Kidney (tissue), 14 donors: Measurements from ENCODE around the gene WNT3A. TPM values are rescaled to one million over a fixed set of nuclear protein-coding genes. Genes with fewer than 3 reads are reported as not detected.

Experiments
- DNase-seq, 5 donors: peaks; one replicate each; pipeline ENCODE4 v3.0.0-alpha.2; 2013 to 2020
- FAIRE-seq: peaks from 2 replicates; lab custom pipeline; 2012; peaks lifted over from hg19 to GRCh38; lab: Jason Lieb, UNC
- H3K27ac ChIP-seq, 2 donors: one replicate each; pipeline ENCODE4 v1.7.0; 2013; ENCODE audit warnings: low read depth in 2 of 2, low read length in 2 of 2, inconsistent platforms in 1 of 2
- H3K27me3 ChIP-seq: one replicate; pipeline ENCODE4 v1.7.1; 2013; ENCODE audit warnings: low read length, inconsistent platforms; ENCODE audit not compliant: control insufficient read depth, insufficient read depth
- H3K36me3 ChIP-seq, 3 donors: one replicate each; pipeline versions ENCODE4 v1.7.0 to v1.7.1; 2013; ENCODE audit warnings: low read length in 3 of 3, control low read depth in 1 of 3, inconsistent platforms in 1 of 3; ENCODE audit not compliant: insufficient read depth in 3 of 3, control insufficient read depth in 2 of 3
- H3K4me1 ChIP-seq, 3 donors: one replicate each; pipeline versions ENCODE4 v1.7.0 to v1.7.1; 2013; ENCODE audit warnings: low read length in 3 of 3, inconsistent platforms in 1 of 3, low read depth in 1 of 3; ENCODE audit not compliant: control insufficient read depth in 2 of 3, insufficient read depth in 2 of 3
- H3K4me3 ChIP-seq, 3 donors: one replicate each; pipeline versions ENCODE4 v1.7.0 to v1.8.1; 2013; ENCODE audit warnings: low read length in 3 of 3, control low read depth in 1 of 3, inconsistent platforms in 1 of 3
- H3K9ac ChIP-seq, 3 donors: one replicate each; pipeline versions ENCODE4 v1.7.0 to v1.7.1; 2013; ENCODE audit warnings: low read length in 3 of 3, control low read depth in 1 of 3, inconsistent platforms in 1 of 3
- H3K9me3 ChIP-seq, 3 donors: one replicate each; pipeline versions ENCODE4 v1.7.0 to v1.7.1; 2013; ENCODE audit warnings: low read length in 3 of 3, control low read depth in 1 of 3, inconsistent platforms in 1 of 3; ENCODE audit not compliant: control insufficient read depth in 2 of 3, insufficient read depth in 1 of 3
- intact Hi-C: fragments of 100-400 bp; cut with DNase I; formaldehyde crosslinking; loops from one replicate; pipeline ENCODE4 v1.11.1; 2022
- polyA plus RNA-seq: library from polyadenylated mRNA; stranded (reverse); fragments of 350-450 nt; fragmentation: Illumina TruSeq; extraction: RNeasy Lipid Tissue Mini Kit (QIAGEN cat#74804); gene quantifications from one replicate; pipeline ENCODE4 v1.2.3, GENCODE V29; 2014; ENCODE audit warnings: low read depth, low replicate concordance; ENCODE audit not compliant: insufficient read depth
- total RNA-seq: library from RNA; stranded (reverse); fragmentation: NEBNext Ultra II Directional; extraction: Animal tissue kit (Norgen Biotek cat#: 25700); gene quantifications from one replicate; pipeline ENCODE4 v1.2.1, GENCODE V29; 2021
- TF ChIP-seq, protein P1 (sequence below): IDR thresholded peaks from 3 replicates; pipeline ENCODE4 v1.5.1; 2012; ENCODE audit warnings: mild to moderate bottlenecking, moderate library complexity, borderline replicate concordance; ENCODE audit not compliant: insufficient read depth; ENCODE audit errors: extremely low read depth
- donor health status: control.
- donor health status: control.
- donor health status: control.
- donor health status: control.
- donor health status: control.
- donor health status: DM: yes; HTN: yes; CAD: no.
- donor health status: Normal renal cell carcinoma (clear cell type).

Gene WNT3A
- total and polyA plus RNA-seq, 2 donors from 2014 or later = not detected

DNA sequence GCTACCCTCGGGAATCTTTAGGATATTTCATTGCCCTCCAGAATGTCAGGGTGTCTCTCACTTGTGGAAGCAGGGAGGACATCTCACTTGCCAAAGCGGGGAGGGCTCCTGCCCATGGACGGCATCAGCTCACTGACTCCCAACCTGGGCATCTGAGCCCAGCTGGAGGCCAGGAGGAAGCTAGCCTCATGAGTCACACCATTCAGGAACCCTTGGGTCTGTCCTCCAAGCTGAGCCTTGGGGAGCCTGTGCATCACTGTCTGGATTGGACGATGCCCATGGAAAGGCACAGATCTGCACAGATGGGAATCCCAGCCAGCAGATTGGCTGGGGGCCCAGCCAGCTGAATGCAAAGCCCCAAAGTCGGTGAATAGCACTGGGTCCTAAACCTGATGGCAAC, 25.2 kb downstream of the WNT3A start:
- intact Hi-C loops = no loop called here
- Histone ChIP-seq H3K4me3 (no peak overlapping the region), H3K9ac (no peak overlapping the region), H3K27ac (no peak overlapping the region), H3K27me3 (no peaks in the 10 kb centered on the region), H3K36me3 (no peaks in the 10 kb centered on the region), H3K9me3 (peaks cover 0 to 7% (median 0%) of the 10 kb centered on the region in 3 donors), H3K4me1 (no peaks in the 10 kb centered on the region)
- FAIRE-seq (no peak), DNase-seq (peak in 1 of 5 donors; percentile 59)
- TF ChIP-seq, protein P1, sequence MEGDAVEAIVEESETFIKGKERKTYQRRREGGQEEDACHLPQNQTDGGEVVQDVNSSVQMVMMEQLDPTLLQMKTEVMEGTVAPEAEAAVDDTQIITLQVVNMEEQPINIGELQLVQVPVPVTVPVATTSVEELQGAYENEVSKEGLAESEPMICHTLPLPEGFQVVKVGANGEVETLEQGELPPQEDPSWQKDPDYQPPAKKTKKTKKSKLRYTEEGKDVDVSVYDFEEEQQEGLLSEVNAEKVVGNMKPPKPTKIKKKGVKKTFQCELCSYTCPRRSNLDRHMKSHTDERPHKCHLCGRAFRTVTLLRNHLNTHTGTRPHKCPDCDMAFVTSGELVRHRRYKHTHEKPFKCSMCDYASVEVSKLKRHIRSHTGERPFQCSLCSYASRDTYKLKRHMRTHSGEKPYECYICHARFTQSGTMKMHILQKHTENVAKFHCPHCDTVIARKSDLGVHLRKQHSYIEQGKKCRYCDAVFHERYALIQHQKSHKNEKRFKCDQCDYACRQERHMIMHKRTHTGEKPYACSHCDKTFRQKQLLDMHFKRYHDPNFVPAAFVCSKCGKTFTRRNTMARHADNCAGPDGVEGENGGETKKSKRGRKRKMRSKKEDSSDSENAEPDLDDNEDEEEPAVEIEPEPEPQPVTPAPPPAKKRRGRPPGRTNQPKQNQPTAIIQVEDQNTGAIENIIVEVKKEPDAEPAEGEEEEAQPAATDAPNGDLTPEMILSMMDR = no peak

DNA sequence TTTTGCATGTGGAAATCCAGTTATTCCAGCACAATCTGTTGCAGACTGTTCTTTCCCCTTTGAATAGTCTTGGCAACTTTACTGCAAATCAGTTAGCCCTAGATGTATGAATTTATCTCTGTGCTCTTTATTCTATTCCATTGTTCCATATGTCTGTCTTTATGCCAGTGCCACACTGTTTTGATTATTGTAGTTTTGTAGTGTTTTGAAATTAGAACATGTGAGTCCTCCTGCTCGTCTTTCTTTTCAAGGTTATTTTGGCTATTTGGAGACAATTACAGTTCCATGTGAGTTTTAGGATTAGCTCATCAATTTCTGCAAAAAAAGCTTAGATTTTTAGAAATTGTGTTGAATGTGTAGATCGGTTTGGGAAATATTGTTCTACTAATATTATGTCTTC, 26.6 kb downstream of the WNT3A start:
- Histone ChIP-seq H3K27me3 (no peaks in the 10 kb centered on the region), H3K27ac (no peak overlapping the region)
- intact Hi-C loops = no loop called here

DNA sequence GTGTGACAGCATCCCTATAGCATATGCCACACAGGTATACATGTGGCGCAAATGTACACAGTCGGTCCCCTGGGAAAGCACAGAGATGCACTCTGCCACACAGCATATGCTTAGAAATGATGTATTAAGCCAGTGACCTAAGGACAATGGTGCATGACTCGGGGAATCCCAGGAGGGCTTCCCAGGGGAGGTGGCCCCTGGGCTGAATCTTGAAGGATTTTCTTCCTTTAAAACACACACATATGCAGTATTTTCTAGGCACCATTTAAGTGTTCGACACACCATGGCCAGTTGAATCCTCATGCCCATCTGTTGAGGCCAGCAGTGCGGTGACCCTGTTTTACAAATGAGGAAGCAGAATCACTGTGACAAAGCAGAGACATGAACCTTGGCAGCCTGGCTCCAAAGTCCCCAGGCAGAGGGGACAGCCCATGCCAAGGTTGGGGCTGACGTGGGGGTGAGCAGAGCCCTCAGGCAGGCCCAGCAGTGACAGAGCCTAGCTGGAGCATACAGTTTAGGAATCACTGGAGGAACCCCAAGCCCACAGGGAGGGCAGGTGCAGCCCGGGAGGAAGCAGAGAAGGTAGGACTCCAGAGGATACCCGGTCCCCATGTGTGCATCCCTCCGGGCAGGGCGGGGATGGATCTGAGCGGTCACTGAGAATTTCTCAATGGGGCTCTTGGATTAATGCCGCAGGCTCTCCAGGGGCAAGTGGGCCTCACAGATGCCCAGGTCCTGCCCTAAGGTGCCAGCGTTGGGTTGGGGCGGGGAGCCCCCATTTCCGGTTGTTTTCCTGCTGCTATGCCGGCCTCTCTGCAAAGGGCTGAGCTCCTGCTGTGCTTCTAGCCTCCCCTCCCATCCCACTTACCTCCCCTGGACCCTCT, 28.4 kb downstream of the WNT3A start:
- TF ChIP-seq, protein P1 = no peak
- no peak overlapping the region for H3K9ac ChIP-seq
- peak in 1 of 5 donors; percentile 23 for DNase-seq
- H3K27me3 ChIP-seq = no peaks in the 10 kb centered on the region
- intact Hi-C loops = no loop called here
- H3K27ac ChIP-seq = no peak overlapping the region
- H3K9me3 ChIP-seq = peaks cover 0 to 7% (median 0%) of the 10 kb centered on the region in 3 donors
- no peaks in the 10 kb centered on the region for H3K36me3 ChIP-seq
- H3K4me1 ChIP-seq = no peaks in the 10 kb centered on the region
- no peak for FAIRE-seq
- H3K4me3 ChIP-seq = no peak overlapping the region

More for the DNA sequence above, 26.6 kb downstream of the WNT3A start:
- Histone ChIP-seq H3K9me3 (peaks cover 0 to 7% (median 0%) of the 10 kb centered on the region in 3 donors), H3K4me3 (no peak overlapping the region), H3K4me1 (no peaks in the 10 kb centered on the region), H3K36me3 (no peaks in the 10 kb centered on the region), H3K9ac (no peak overlapping the region)
- DNase-seq (no peak), FAIRE-seq (no peak)
- TF ChIP-seq, protein P1 = no peak
